HG03135 (cell line): ENCODE data around the gene SLC7A6.

ENCODE experiments used
- ATAC-seq: cut with Tn5 transposase; IDR thresholded peaks from one replicate; pipeline ENCODE4 v1.9.1; 2021; ENCODE audit warnings: mild to moderate bottlenecking, moderate library complexity; ENCODE audit not compliant: unreplicated experiment

Gene SLC7A6

DNA sequence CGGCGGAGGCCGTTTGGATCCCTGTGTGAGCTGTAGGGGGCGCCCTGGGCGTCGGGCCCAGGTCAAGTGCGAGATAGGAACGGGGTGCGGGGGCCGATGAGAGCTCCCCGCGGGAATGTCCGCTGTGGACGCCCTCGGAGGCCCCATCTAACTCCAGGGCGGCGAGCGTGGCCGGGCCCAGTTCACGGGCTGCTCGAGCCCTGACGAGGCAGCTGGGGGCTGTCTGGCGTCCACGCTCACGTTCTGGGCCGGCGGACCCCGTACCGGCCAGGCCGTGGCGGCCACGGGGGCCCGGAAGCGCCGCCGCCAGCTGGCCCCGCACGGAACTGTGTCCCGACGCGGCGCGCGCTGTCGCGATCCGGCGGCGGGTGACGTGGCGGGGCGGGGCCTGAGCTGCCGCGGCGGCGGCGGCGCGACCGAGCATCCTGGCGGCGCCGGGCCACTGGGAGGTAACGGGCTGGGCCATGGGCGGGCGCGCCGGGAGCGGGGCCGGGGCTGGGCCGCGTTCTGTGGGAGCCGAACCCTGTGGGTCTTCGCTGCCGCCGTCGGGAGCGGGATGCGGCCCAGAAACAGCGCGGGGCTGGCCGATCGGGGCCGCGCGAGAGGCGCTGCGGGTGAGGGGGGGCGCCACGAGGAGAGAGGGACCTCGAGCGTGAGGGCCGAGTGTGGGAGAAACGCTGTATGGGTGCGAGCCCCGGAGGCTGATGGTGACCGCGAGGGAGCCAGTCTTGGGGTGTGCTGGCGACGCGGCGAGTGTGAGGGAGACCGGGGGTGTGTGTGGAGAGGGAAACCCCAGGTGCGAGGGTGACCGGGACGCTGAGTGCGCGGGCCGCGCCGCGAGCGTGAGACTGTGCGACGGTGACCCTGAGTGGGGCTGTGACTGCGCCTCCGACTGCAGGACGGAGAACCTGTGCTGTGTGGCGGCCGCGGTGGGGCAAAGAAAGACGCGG, at the start of gene SLC7A6:
Gene SLC7A6, plus strand, starts transcription at position 399 of the 950 bp plus-strand sequence. CDS start 10,201 bp downstream, outside the sequence.
- peak; percentile 56 for ATAC-seq

DNA sequence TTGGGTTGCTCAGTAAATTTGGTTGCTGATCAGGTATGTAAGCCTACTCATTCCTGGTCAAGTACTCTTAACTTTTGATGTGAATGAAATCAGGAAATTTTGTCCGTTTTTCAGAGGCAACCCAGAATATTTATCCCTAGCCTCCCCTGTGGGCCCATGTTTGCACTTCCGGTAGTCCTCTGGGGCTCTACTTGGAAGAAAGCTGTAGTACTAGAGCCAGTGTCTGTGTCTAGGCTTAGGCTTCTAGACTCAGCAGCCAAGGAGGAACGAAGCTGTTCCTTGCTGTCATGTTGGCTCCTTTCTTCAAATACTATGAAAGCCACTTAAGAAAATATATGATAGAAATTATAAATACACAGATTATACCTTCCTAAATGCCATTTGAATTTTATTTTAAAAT, 49.6 kb upstream of the SLC7A6 start:
- no peak for ATAC-seq

DNA sequence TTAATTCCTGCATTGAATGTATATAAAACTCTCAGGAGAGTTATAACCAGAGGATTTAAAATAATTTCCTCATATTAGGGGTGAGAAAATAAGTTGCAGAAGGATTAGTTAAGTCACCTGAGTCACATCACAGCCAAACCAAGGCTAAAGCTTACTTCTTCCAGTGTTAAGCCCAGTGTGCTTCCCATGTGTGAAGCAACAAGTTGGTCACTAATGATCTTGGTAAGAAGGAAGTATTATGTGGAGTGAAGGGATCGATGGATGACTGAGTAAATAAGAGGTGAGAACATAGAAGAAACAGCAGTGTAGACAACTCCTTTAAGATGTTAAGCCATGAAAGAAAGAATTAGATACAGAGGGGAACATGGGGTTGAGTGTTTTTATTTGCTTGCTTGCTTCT, 49.0 kb upstream of the SLC7A6 start:
- no peak for ATAC-seq

DNA sequence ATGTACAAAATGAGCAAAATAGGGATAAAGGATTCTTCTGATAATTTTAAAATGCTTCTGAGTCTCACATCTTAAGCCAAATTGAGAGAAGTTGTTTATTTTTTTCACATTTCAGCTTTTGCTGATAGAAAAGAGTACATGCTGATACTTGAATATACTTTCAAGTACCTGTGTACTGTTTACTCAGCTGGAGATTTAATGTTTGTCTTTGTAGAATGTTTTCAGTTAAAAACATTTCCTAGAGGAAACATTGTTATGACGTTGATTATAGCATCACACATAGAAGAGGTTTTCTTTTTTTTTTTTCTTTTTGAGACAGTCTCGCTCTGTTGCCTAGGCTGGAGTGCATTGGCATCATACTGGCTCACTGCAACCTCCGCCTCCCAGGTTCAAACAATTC, 48.1 kb upstream of the SLC7A6 start:
- no peak for ATAC-seq

DNA sequence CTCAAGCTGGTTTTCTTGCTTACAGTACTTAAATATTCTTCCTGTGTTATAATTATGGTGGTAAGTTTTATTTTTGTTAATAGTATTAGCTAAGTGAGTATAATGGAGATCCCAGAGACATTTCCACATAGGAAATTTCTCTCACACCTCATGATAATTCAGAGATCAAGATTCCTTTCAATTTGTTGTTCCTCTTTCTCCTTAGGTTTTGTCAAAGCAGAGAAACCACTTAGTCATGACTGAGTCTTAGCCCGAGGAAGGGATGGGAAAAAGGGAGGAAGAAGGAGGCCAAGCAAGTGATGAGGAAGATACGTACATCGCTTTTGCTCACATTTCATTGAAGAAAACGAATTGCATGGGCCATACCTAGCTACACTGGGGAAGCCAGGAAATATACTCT, 46.8 kb upstream of the SLC7A6 start:
- ATAC-seq: no peak

DNA sequence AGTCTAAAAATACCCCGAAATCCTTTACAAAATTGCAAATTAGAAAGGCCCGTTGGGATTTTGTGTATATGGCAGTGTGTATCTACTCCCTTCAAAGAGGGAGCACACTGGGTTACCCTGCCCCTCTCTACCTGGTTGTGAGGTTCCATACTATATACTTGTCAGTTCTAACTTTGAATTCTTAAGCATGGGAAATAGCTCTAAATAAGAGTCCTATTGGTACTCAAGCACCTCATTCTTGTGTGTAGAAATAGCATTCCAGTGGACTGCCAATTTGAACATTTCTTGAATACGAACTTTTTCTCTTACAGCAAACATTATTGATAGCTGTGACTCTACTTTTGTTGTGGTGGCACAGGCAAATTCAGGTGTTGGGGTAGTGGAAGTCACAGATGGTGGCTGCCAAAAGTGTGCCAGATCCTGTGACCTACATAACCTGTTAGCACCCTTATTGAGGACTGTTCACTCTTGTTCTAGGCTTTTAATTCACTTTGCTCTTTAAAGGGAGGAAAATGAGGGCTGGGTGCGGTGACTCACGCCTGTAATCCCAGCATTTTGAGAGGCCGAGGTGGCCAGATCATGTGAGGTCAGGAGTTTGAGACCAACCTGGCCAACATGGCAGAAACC, 44.5 kb upstream of the SLC7A6 start:
- no peak for ATAC-seq

DNA sequence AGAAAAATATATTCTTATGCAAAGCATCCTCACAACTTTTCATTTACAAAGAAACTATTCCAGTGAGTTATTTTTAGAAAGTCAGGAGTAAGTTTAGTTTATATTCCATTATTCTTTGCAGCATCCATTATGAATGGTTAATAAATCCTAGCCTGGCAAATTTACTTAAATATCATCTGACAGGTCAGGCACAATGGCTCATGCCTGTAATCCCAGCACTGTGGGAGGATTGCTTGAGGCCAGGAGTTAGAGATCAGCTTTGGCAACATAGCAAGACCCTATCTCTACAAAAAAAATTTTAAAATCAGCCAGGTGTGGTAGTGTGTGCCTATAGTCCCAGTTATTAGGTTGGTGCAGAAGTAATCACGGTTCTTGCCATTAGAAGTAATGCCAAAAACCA, 41.3 kb upstream of the SLC7A6 start:
- no peak for ATAC-seq

DNA sequence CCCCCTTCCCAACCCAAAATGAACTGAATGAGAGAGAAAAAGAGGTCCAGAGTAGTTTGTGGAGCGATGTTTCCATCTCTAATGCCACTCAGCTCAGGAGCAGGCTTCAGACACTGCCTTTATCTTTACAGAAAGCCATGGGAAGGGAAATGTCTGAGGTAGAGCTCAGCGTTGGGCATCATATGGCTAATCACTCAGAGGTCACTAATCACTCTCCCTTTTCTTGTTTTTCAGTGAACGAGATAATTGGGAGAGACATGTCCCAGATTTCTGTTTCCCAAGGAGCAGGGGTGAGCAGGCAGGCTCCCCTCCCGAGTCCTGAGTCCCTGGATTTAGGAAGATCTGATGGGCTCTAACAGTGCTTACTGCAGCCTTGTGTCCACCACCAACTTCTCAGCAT, 38.2 kb upstream of the SLC7A6 start:
- ATAC-seq: no peak

DNA sequence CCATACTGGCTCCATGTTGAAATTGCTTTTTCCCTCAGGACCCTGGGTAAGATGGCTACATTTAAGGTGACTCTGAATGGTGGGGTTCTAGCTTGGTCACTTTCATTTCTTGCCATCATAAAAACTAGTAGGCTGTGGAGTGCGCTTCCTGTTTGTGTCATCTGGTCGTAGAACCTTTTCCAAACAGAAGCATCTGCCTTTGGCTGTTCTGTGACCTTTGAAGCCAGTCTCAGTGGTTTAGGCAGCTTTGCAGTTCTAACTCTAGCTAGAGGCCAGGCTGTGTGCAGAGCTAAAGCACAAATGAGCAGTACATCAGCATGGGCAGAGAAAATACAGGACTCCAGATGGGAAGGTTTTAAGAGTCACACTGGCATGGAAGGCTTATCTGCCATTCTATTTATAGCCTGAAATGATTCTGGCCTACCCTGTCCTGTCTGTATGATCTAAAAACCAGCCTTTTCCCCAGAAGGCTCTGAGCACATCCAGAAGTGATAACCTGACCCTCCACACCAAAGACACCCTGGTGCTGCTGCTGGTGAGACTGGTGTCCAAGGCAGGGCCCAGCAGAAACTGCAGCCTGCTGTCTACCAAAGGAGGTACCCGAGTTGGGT, 37.0 kb upstream of the SLC7A6 start:
- ATAC-seq: no peak

DNA sequence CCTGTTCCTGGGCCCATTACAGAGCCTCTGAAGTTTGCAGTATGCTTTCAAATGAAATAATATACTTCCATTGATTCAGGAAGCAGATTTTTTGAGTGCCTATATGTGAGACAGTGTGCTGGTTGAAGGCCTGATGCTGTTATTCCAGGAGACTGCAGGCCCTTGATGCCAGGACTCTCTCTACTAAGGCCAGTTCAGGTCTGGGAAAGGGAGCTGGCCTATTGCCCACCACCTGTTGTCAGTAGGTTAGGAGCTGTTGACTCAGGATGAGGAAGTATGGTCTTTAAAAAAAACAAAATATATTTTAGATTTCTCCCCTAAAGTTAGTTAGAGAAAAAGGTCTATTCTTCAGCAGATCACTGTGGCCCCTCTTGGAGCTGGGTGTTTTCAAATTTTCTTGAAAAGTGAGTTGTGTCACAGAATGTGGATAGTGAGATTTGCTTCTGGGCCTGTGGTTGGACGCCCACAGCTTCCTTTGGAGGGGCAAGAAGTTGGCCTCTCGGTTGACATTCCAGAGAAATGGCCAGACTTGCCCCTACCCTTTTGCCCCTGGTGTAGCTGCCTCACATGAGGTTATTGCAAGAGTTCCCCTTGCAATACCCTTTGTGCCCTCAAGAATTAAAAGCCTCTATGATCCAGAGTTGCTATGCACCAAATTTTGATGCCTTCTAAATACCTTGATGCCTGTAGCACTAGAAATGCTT, 36.3 kb upstream of the SLC7A6 start:
- no peak for ATAC-seq

DNA sequence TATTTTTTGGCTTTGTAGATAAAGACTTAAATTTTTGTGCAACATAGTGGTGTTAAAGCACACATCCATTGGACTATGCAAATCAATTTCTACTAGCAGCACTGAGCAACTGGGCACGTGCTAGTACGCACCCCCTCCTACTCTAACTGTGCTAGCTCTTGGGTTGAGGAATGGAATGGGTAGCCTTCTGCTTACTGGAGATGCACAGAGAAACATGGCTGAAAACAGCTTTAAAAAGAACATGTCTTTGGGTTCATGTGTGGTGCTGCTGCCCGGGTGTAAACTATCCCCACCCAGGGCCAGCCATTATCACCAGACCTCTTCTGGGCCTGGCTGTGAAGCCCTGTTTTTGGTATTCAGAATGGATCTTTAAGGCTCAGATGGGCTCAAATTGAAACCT, 35.7 kb upstream of the SLC7A6 start:
- no peak for ATAC-seq

DNA sequence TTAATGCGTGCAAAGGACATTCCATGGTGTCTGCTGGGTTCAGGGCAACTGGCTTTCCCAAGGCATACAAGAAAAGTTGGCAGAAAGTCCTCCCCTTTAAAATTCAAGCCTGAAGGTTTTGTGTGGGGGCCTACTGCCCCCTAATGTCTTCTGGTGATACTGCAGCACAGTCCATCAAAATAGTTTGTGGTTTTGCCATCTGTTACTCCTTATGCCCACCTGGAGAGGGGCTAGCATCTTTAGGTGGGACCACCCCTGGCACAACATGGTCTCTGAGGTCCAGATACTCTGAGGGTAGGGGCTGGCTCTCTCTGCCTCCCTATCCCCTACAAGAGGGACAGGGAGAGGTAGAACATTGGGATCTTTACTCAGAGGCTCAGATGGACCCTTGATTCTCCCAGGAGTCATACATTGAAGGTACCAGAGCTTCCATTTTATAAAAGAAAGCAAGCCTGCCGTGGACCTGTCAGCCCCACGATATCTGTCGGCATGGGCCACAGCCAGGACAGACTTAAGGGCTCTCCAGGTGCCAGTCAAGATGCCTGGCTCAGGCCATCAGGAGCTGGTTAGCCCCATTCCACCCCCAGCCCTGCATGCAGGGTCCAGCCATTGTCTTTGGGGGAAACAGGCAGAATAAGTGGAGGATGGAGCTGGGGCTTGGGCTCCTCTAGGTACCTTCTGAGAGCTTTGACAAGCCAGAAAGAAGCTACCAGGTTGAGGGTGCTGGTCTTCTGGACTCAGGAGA, 34.7 kb upstream of the SLC7A6 start:
- no peak for ATAC-seq

DNA sequence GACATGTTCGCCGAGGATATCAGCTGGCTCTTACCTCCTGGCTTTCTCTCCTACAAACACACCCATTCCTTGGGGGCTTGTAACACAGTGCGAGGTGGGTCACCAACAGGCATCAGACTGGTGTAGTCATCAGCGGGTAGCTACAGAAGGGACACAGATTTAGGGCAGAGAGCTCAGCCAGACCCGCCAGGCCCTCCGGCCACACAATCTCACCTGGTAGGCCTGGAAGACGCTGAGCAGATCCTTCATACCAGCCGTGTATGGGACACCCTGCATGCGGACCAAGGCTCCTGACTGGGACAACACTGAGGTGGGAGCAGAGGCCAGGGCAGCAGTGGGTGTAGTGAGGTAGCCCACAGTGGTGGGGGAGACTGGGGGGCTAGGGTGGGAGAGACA, 34.2 kb upstream of the SLC7A6 start:
- no peak for ATAC-seq

DNA sequence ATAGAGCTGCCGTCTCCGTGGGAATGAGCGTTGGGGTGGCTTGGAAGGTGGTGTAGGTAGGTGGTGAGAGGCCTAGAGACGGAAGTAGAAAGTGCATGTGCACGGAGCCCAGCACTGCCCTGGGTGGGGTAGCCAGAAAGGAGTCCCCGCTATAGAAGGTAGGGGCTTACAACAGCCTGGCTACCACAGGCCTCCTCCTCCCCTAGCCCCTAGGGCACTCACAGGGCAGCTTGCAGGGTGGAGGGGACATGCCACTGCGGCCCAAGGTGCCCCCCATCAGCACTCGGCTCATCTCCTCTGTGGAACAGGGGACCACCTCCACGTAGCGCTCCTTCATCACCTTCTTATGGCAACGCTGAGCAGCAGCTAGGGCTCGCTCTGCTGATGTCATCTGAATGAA, 33.4 kb upstream of the SLC7A6 start:
- no peak for ATAC-seq

DNA sequence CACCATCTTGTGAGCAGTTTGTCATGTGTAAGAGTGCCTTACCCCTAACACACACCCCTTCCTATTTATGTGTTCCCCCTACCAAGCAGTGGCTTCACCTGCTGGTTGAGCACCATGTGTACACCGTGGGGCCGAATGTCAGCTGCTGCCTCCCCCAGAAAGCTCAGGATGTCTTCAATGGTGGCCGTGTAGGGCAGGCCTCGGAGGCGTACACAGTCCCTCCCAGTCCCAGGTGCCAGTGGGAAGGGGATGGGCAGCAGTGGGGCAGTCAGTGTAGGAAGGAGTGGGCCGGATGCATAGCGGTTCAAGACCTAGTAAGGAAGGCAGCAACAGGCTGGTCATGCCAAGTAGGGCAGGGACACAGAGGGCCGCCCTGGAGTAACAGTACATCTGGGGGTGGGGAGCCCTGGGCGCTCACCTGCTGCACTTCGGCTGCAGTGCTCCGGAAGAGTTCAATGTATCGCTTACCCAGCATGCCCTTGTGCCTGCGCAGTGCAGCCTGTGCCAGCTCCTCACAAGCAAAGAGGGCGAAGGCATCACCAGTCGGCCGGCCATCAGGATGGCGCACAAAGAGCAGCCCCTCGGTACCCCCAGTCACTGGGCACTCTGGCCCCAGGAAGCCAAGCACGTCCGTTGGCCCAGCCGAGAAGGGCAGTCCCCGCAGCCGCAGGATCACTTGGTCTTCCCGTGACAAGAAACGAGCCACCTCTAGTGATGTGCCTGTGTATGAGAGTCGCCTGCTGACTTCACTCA, 32.8 kb upstream of the SLC7A6 start:
- no peak for ATAC-seq

DNA sequence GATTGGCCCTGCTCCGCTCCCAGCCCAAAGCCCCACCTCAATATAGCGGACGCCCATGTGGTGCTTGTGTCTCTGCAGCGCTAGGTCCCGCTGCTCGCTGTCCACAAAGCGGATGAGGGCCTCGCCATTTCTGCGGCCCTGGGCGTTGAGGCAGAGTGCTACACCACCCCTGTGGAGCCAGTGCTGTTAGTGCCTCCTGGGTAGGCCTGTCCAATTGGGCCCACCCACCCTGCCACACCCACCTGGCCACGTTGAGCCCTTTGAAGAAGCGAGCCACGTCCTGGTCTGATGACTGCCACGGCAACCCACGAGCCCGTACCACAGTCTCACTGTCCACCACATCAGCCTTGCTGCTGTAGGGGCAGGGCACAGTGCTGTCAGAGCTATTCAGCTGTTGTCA, 32.0 kb upstream of the SLC7A6 start:
- ATAC-seq: no peak

DNA sequence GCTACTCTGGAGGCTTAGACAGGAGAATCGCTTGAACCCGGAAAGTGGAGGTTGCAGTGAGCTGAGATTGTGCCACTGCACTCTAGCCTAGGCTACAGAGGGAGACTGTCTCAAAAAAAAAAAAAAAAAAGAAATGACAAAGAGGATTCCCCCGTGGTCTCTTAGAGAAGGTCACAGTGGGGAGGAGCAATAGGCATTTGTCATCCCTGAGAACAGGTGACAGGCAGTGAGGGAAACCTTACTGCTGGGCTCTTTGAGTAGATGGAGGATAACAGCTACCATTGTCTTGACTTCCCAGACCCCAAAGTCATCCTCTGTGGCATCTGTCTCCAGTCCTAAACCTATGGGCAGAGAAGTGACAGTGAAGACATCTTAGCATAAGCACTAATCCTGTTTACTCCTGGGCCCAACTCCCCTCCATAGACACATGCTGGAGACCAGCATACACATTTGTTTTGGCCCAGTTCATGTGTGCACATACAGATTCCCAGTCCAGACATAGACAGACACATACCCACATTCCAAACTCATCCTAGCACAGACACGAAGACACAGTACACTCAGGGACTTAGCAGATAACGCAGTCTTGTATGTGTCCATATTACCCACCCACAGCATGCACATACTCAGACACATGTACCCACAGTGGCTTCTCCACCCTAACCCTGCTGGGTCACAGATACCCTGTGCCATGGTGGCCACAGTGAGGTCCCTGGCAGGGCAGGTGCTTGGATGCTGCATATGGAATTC, 31.1 kb upstream of the SLC7A6 start:
- no peak for ATAC-seq

DNA sequence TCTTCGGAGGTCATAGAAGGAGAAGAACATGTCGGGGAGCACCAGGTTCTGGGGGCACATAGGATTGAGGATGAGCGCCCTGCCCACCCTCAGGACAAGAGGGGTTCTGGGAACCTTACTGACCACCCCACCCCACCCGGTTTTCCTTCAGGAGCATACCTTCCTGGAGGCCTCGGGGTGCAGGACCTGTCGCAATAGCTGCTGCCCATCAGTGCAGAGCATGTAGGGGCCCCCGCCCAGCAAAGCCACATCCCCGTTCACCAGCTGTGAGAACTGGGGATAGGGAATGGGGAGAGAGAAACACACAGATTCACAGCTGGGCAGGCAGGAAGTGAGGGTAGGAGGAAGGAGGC, 30.5 kb upstream of the SLC7A6 start:
- ATAC-seq: no peak
